NCI-H1930 (cell line): ENCODE measurements around the gene NYAP2.
A peak's percentile ranks its signal among the peaks of the same experiment; 100 is the strongest.

Experiments used
- DNase-seq, 2 experiments: peaks; one replicate each; lab custom pipeline; 2025; lab: John Stamatoyannopoulos, UW

NYAP2 gene

GRCh38 chr2:225484751-225485150 is 85.2 kb downstream of the NYAP2 start:
- no peak for DNase-seq

DNA sequence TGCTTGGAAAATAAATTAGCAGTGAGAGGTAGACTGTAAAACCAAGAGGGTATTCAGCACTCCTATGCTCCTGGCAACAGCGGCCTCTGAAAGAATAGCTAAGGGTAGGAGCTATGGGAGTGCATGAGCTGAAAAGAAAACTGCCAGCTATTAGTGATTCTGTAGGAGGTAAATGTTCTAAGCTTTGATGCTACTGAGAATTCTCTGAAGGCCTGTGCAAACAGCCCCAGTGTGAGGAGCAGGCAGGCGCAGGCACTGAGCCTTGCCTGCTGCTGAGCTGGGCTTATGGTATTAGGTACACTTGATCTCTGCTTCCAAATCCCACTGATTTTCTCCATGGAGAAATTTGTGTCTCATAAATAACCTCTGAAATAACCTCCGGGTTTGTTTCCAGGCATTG is 86.7 kb downstream of the NYAP2 start:
- DNase-seq: no peak

DNA sequence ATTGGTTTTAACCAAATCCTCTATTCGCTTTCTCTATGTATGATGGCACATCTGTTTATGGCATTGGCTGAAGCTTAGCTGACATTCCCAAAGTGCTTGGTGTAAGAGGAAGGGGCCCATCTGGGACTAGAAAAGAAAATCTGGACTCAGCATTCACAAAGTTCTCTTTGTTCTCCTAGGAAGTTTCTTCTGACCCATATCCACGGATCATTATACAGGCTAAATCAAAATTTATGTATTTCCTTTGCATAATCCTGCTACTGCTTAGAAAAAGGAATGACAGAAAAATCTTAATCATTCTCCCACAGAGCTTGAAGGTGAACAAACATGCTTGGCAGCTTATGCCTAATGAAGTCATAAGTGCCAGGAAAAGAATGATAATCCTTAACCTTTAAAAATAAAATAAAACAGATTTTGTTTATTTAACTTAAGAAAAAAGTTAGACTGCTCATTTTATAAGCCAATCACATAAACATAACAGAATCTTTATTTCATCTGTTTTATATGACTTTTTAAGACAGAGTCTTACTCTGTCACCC is 88.4 kb downstream of the NYAP2 start:
- no peak for DNase-seq

DNA sequence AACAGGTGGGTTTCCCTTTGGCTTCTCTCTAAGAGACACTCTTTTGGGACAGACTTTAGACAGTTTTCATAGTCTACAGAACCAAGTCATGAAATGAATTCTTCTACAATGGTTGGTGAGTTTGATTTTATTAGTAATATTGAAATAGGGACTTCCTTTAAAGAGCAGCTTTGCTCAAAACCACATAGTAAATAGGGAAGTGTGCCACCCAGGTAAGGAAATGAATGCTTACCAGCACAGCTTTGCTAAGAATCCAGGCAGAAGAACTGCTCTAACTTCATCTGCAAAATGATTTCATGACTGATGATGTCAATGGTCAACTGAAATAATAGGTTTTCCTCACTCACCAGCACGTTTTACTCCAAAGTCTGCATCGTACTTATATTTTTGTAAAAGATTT is 89.2 kb downstream of the NYAP2 start:
- DNase-seq: no peak

DNA sequence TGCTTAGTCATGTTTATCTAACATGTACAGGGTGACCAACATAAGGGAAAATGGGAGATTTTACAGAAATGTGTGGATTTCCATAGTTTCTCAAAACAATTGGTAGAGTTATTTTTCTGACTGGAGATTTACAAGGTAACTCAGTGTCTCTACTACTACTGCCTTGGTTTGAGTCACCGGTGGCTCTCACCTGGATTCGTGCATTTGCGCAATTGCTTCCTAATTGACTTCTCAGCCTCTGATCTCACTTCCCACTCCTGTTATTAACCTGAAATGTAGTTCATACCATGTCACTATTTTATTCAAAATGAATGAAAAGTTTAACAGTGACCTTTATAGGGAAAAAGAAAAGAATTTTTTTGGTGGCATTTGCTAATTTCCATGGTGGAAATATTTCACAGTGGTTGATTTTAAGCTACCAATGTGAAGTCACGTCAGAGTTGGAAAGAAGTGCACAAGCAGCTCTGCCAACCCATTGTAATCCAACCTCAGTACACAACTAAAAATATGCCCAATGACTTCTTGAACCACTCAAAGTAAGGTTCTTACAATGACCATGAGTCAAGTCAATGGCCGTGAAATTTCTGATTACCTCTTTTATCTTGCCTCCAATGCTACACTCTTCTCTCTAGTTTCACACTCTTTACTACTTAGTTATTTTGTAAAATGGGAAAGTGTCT is 94.0 kb downstream of the NYAP2 start:
- DNase-seq: no peak

DNA sequence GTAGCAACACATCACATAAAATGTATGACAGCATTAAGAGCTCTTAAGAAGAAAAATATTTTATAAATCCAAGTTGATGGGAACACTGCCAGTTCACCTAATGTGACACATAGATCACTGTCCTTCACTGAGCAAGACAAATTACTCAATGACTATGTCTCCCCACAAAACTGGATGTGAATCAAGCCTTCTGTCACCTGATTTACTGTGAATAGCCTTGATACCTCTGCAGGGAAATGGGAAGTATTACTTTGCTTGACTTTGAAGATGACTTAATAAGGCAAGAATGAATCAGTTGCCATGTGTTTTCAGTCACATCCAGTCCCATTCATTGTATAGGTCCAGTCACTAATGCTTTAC is 94.6 kb downstream of the NYAP2 start:
- no peak for DNase-seq

- no peak for DNase-seq
Measured at GRCh38 chr2:225495706-225496105, 96.2 kb downstream of the NYAP2 start.

DNA sequence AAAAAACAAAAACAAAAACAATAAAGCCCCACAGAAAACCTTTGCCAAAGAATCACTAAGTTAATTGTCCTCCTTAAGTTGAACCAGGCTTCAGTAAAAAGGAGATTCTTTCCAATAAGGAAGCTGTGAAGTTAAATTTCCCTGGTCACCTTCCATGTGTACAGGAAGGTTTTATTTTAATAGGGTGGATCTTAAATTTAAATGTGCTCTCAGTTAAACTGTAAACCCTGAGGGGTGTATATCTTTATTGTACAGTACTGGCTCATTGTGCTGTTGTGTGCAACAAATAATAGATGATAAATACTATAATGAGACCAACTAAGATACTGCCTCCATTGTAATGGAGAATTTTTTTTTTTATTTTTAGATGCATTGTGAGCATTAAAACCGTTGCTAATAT is 97.1 kb downstream of the NYAP2 start:
- DNase-seq: no peak

GRCh38 chr2:225497166-225497565 is 97.7 kb downstream of the NYAP2 start:
- DNase-seq: no peak

DNA sequence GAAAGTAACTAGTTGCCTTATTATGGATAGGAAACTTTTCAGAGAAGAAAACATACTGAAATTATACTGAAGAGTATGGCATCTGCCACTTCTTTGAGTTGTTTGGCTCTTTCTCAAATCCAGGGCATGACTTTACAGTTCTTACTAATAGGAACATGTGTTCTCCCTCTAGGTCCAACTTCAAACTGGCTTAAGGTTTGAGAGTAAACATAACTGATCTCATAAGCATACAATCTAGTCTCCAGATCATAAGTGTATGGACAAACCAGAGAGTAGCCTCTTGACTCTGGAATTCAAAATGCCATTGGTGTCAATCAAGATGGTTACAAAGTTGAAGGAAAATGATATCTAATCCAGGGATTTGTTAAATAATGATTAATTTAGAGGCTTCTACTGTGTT is 101.5 kb downstream of the NYAP2 start:
- DNase-seq: no peak

- DNase-seq: no peak
Measured at GRCh38 chr2:225502971-225503370, 103.5 kb downstream of the NYAP2 start.

DNA sequence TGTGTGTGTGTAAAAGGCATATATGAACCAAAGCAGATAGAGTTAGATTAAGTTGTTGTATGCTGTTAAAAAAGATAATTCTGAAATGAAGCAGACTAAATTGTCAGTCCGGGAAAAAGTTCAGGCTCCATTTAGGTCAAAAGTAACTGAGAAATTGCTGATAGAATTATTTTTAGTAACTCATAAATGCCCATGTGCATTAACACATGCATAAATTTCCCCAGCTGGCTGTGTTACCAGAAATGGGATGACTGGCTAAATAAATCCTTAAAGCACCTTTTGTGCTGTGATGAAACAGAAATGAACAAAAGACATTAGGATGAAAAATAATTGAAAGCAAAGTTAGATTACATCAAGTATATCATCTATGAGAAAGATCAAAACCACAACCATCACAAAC is 111.3 kb downstream of the NYAP2 start:
- DNase-seq: no peak

DNA sequence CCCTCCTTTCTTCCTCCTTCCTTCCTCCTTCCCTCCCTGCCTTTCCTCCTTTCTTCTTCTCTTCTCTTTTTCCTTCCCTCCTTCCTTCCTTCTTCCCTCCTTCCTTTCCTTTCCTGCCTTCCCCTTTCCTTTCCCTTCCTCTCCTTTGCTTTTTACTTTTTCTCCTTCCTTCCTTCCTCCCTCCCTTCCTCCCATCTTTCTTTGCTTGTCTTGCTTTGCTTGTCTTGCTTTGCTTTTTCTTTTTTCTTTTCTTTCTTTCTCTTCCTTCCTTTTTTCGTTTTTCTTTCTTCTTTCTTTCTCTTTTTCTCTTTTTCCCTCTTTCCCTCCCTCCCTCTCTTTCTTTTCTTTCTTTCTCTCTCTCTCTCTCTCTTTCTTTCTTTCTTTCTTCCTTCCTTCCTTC is 113.0 kb downstream of the NYAP2 start:
- no peak for DNase-seq

DNA sequence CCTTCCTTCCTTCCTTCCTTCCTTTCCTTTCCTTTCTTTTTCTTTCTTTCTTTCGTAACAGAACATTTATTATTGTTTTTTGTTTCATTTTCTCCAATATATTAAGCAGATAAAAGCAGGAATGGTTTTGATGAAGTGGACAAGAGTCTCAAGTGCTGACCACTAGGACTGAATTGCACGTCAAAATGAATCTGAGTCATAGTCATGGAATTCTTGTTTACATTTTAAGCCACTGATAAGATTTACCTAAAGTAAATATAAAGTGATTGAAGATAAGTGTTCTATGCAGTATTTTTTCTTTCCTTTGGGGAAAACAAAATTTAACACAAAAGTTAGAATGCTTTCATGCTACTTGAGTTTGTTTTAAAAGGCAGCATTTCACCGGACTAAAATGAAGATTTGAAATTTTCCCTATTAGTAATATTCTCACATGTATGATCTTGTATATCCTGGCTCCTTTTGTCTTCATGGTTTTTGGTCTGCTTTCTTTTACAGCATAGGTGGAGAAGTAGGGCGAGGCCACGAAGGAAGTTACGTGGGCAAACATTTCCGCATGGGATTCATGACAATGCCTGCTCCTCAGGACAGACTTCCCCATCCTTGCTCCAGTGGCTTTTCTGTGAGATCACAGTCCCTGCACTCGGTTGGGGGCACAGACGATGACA is 113.5 kb downstream of the NYAP2 start:
- no peak for DNase-seq

GRCh38 chr2:225515033-225515432 is 115.5 kb downstream of the NYAP2 start:
- no peak for DNase-seq

- no peak for DNase-seq
Measured at GRCh38 chr2:225526760-225527390, 127.4 kb downstream of the NYAP2 start.

DNA sequence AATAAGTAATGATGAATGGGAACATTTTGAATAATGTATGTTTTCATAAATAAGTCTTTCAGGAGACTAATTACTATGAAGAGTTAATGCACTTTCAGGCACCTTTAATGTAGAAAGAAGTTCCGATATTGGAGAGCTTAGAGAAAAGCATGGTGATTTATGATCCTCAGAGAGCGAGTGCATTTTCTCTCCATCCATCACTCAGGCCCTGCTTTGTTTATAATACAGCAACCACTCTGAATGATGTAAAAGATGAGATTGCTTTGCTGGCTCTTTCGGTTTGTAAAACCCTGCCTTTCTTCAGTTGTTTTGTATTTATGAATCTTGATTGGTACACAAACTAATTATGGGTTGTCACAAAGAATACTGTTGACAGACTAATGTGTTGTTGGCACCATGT is 132.0 kb downstream of the NYAP2 start:
- DNase-seq: peak in 1 of 2 experiments; percentile 2

DNA sequence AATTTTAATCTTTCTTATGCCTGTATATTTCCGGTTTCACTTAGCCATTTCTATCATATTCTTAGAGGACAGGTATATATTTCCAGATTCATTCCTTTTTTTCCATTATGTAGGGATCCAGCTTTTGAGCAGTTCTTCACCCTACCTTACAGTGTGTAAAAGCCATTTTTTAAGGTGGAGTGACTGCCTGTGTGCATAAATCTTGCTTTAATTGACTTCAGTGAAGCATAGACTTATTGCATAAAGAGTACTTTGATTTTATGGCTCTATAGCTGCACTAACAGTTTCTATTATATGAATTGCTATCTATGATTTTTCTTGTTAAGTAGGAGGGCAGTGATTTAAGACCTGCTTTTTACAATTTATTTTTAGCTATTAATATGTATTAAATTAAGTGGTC is 132.6 kb downstream of the NYAP2 start:
- no peak for DNase-seq

DNA sequence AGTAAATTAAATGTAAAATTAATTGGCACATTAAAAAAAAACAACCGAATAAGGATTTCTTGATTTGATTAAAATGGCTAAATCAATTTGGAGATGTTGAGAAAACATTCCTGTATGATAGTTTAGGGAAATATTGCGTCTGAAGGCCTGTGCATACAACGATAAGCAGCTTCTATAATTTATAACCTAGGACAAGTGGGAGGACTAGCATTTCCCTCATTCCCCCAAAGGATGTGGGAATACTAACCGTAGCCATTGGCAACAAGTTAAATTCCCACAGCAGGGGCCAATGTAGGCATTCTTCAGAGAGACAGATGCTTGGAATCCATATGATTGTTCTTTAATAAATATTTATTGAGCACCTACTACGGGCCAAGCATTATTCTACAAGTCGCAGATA is 134.5 kb downstream of the NYAP2 start:
- DNase-seq: no peak

DNA sequence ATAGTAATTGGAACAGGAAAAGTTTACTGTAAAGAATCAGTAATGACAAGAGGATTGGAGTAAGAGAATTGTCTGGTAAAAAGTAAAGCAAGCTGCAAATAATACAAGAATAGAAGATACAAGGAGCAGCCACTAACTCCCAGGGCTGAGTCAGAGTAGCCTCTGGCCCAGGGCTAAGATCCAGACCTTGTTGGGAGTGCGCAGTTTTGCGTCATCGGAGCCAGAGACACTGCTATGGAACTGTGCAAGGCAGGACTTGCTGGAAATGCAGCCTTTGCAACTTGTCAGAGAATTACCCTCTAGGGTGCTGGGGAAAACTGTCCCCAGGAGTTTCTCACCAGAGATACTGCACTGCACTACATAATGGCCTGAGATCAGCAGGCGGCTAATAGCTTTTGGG is 135.2 kb downstream of the NYAP2 start:
- DNase-seq: no peak

DNA sequence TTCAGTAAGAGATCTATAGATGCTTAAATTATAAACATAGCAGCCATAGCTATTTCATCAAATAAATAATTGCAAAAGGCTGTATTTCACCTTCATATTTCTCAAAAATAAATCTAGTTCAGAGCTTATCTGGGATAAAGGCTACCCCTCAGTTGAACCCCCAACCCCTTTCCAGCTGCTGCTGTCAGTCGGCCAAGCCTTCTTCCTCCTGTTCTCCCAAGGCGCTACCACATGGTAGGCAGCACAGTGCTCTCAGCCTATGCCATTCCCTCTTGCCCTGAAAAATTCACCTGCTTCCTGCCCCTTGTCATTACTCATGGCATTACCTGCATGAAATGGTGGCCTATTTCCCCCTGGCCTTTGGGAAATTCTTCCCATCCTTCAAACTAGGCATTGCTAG is 136.5 kb downstream of the NYAP2 start:
- no peak for DNase-seq

DNA sequence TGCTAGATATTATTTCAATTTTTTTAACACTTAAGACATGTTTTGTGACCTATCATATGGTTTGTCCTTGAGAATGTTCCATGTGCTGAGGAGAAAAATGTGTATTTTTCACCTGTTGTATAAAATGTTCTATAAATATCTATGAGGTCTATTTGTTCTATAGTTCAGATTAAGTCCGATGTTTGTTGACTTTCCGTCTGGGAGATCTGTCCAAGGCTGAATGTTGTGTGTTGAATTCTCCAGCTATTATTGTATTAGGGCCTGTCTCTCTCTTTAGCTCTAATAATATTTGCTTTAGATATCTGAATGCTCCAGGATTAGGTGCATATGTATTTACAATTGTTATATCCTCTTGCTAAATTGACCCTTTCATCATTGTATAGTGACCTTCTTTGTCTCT is 144.1 kb downstream of the NYAP2 start:
- no peak for DNase-seq

DNA sequence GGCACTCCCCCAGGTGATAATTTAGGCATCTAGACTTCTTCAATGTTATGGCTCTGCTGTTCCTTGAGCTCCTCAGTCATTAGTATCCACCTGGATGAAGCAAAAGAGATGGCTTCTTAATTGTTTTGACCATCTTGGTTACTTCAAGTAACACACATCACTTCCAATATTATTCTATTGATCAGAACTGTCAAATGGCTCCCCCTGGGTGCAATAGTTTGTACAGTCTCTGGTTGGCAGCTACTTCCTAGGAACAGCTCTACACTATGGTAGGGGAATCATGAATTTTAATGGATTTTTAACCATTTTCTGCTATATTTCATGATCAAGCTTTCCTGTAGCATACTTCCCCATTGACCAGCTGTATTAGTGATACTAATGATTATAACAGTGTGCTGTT is 157.0 kb downstream of the NYAP2 start:
- no peak for DNase-seq
